HepG2 (cell line): ENCODE data around the gene SNRPD3. TPM values are rescaled to one million over a fixed set of nuclear protein-coding genes. Genes with fewer than 3 reads are reported as not detected.

ENCODE experiments used
- ATAC-seq: fragments of 200-7000 bp; cut with Tn5 transposase; 3 replicates; pipeline ENCODE4 v1.9.1; 2020; ENCODE audit warnings: mild to moderate bottlenecking, moderate library complexity
- BruUV-seq: library from RNA; stranded (reverse); fragments of 400-500 nt; replicated peaks from 2 replicates; lab custom pipeline; 2021; lab: Mats Ljungman, UMichigan
- CTCF ChIA-PET: fragments of 300-600 bp; formaldehyde crosslinking; extraction: SDS; loops from one replicate; lab custom pipeline; 2021; ENCODE audit warnings: low total read pairs, inconsistent platforms, low intra/inter-chr PET ratio; lab: Yijun Ruan, JAX
- POLR2A ChIA-PET: fragments of 350-600 bp; sonication (Branson Sonifier 250); formaldehyde crosslinking; loops from one replicate; lab custom pipeline; 2020; ENCODE audit warnings: antibody characterized with exemption, inconsistent platforms; lab: Yijun Ruan, JAX
- DNase-seq: peaks from one replicate; pipeline ENCODE4 v3.0.0-alpha.2; 2015; ENCODE audit warnings: low spot score
- FAIRE-seq: peaks from 3 replicates; lab custom pipeline; 2011; peaks lifted over from hg19 to GRCh38; lab: Jason Lieb, UNC
- H2AFZ ChIP-seq: one replicate; pipeline ENCODE4 v1.6.1; 2011; ENCODE audit warnings: low read length, inconsistent platforms
- H3K27ac ChIP-seq: fragments of 300-600 bp; 3 replicates; pipeline ENCODE4 v1.8.0; 2011; ENCODE audit warnings: mixed run types, mild to moderate bottlenecking, mixed read lengths, low read length, inconsistent platforms; ENCODE audit not compliant: insufficient read depth; ENCODE audit errors: extremely low read length
- H3K27me3 ChIP-seq, 2 experiments: fragments of 200-600 bp in 1 of 2; 2 replicates in 1 of 2; 3 replicates in 1 of 2; pipeline versions ENCODE4 v1.6.0 to v1.8.0; 2011; ENCODE audit warnings: low read length in 2 of 2, mild to moderate bottlenecking in 2 of 2, moderate library complexity in 2 of 2, inconsistent platforms in 1 of 2; ENCODE audit not compliant: insufficient read depth in 2 of 2, control insufficient read depth in 1 of 2
- H3K36me3 ChIP-seq, 2 experiments: fragments of 200-600 bp in 1 of 2; replicated peaks in 1 of 2; 2 replicates in 1 of 2; 3 replicates in 1 of 2; pipeline versions ENCODE4 v1.5.1 to v1.8.0; 2011; ENCODE audit warnings: low read length in 2 of 2, inconsistent platforms in 1 of 2; ENCODE audit not compliant: insufficient read depth in 2 of 2, control insufficient read depth in 1 of 2
- H3K4me1 ChIP-seq: 2 replicates; pipeline ENCODE4 v1.5.1; 2012; ENCODE audit warnings: low read length, inconsistent platforms; ENCODE audit not compliant: insufficient read depth
- H3K4me2 ChIP-seq: 2 replicates; pipeline ENCODE4 v1.6.0; 2011; ENCODE audit warnings: low read depth, low read length, inconsistent platforms
- H3K4me3 ChIP-seq, 3 experiments: fragments of 200-600 bp in 1 of 3; sonication (generic), shearing (Covaris generic) in 1 of 3; replicated peaks in 1 of 3; 2 replicates each; pipeline ENCODE4 v1.5.1; 2011 to 2016; ENCODE audit warnings: low read length in 3 of 3, inconsistent platforms in 2 of 3, low read depth in 2 of 3, mild to moderate bottlenecking in 2 of 3, control low read depth in 1 of 3, mixed read lengths in 1 of 3; ENCODE audit not compliant: insufficient read depth in 1 of 3
- H3K79me2 ChIP-seq: one replicate; pipeline ENCODE4 v1.6.1; 2011; ENCODE audit warnings: low read length, inconsistent platforms; ENCODE audit not compliant: insufficient read depth
- H3K9ac ChIP-seq: 2 replicates; pipeline ENCODE4 v1.6.0; 2011; ENCODE audit warnings: mild to moderate bottlenecking, low read depth, low read length, inconsistent platforms; ENCODE audit not compliant: insufficient read depth
- H3K9me3 ChIP-seq: 2 replicates; pipeline ENCODE4 v1.5.1; 2012; ENCODE audit warnings: mild to moderate bottlenecking, low read length
- H4K20me1 ChIP-seq: 2 replicates; pipeline ENCODE4 v1.6.0; 2011; ENCODE audit warnings: inconsistent platforms, mild to moderate bottlenecking, low read length, moderate library complexity; ENCODE audit not compliant: insufficient read depth
- AGO2 ChIP-seq: fragments of 200-400 bp; formaldehyde crosslinking; optimal IDR thresholded peaks from 2 replicates; pipeline ENCODE3; 2017; ENCODE audit warnings: mild to moderate bottlenecking, low read depth, low read length, moderate library complexity
- CENPX ChIP-seq: sonication (generic); formaldehyde crosslinking; IDR thresholded peaks from 2 replicates; pipeline ENCODE4 v1.9.0; 2021; ENCODE audit warnings: mild to moderate bottlenecking, missing genetic modification reagents, moderate library complexity
- KDM2A ChIP-seq: sonication (generic); formaldehyde crosslinking; IDR thresholded peaks from 2 replicates; pipeline ENCODE4 v1.4.0; 2020; ENCODE audit warnings: low read depth, missing genetic modification reagents, borderline replicate concordance
- PATZ1 ChIP-seq: sonication (generic); formaldehyde crosslinking; IDR thresholded peaks from 2 replicates; pipeline ENCODE4 v1.4.0; 2020; ENCODE audit warnings: missing genetic modification reagents
- SRSF4 ChIP-seq: fragments of 200-400 bp; formaldehyde crosslinking; IDR thresholded peaks from one replicate; pipeline ENCODE4 v1.6.1; 2018; ENCODE audit warnings: mild to moderate bottlenecking, low read depth, low read length, moderate library complexity; ENCODE audit not compliant: poor library complexity, severe bottlenecking
- TERF1 ChIP-seq: sonication (generic); formaldehyde crosslinking; IDR thresholded peaks from 2 replicates; pipeline ENCODE4 v1.8.0; 2022; ENCODE audit warnings: mild to moderate bottlenecking, missing genetic modification reagents, moderate library complexity
- ZBTB38 ChIP-seq: sonication (generic); formaldehyde crosslinking; IDR thresholded peaks from 2 replicates; pipeline ENCODE4 v1.5.1; 2020; ENCODE audit warnings: mild to moderate bottlenecking, missing genetic modification reagents
- ZSCAN22 ChIP-seq: sonication (generic); formaldehyde crosslinking; IDR thresholded peaks from 2 replicates; pipeline ENCODE4 v1.4.0; 2020; ENCODE audit warnings: mild to moderate bottlenecking, missing genetic modification reagents
- WGBS: methylation state at CpG from one replicate; pipeline ENCODE4 v1.1.6; 2017; ENCODE audit warnings: low lambda C conversion rate; 5-methylcytosine and 5-hydroxymethylcytosine counted together
- in situ Hi-C: cut with HindIII; loops from 2 replicates; pipeline ENCODE4 v1.10.0; 2017; ENCODE audit warnings: low pct_unique_long_range_greater_than_20kb; ENCODE audit not compliant: extremely low pct_ligation_motif_present
- intact Hi-C: fragments of 100-400 bp; cut with micrococcal nuclease; formaldehyde crosslinking; loops from one replicate; pipeline ENCODE4 v1.10.0; 2022; ENCODE audit not compliant: unreplicated experiment
- polyA plus RNA-seq, 8 experiments: library from polyadenylated mRNA; depleted of rRNA in 3 of 8; stranded (reverse) in 7 of 8; unstranded in 1 of 8; fragments of >200 nt; fragmentation: Illumina TruSeq in 4 of 8; extraction: Trizol in 4 of 8; gene quantifications; 2 replicates each; pipeline versions ENCODE4 v1.2.1 to v1.2.3, GENCODE V29; 2011 to 2016; ENCODE audit warnings: low read depth in 4 of 8, missing spikeins in 1 of 8, mixed read lengths in 1 of 8; ENCODE audit not compliant: insufficient read depth in 1 of 8
- total RNA-seq, 5 experiments: library from RNA; depleted of rRNA; stranded (reverse); fragments of >200 nt; fragmentation: Illumina TruSeq; extraction: Trizol; gene quantifications; 2 replicates each; pipeline ENCODE4 v1.2.3, GENCODE V29; 2016; ENCODE audit warnings: low read depth in 1 of 5

The SNRPD3 gene
- total and polyA plus RNA-seq, 2 of the 13 experiments (the other 11 are each of a cell fraction or from before 2014, with no cell fraction given) = 110 to 209 TPM

GRCh38 chr22:24507716-24508115, 48.1 kb upstream of the SNRPD3 start:
- H3K4me2 ChIP-seq = peak overlapping the region; percentile 92
- intact Hi-C loops = loop anchor here (2.0 to 10.0 kb wide), 2 partner anchors 13 to 233 kb away; partner anchors contain the start of gene SPECC1L

More at GRCh38 chr22:24507716-24508115, 48.1 kb upstream of the SNRPD3 start:
- in situ Hi-C loops = no loop called here
- H3K4me3 ChIP-seq = no peak overlapping the region
- H3K36me3 ChIP-seq = no peaks in the 10 kb centered on the region
- DNase-seq (no peak), FAIRE-seq (no peak), ATAC-seq (no peak)
- 92% methylated on average over 7 of the region's 7 CpGs for WGBS
- CTCF ChIA-PET = no interaction called here
- BruUV-seq = no TSS peak
- peak overlapping the region; percentile 99 for H3K27ac ChIP-seq
- no peaks in the 10 kb centered on the region for H3K27me3 ChIP-seq
- H2AFZ ChIP-seq = no peak overlapping the region
- H3K4me1 ChIP-seq = peaks cover 100% of the 10 kb centered on the region
- TF ChIP-seq ZBTB38 (CRISPR knock-in tag) (peak; percentile 53; the same call in 1 of the 2 replicates), PATZ1 (CRISPR knock-in tag) (0 out of 2 replicates have a peak, but pooled peaks have one; percentile 18), CENPX (CRISPR knock-in tag) (no peak), SRSF4 (no peak), KDM2A (0 out of 2 replicates have a peak, but pooled peaks have one; percentile 2), ZSCAN22 (CRISPR knock-in tag) (no peak), AGO2 (no peak), TERF1 (CRISPR knock-in tag) (no peak)
- H3K79me2 ChIP-seq = no peaks in the 10 kb centered on the region
- H3K9ac ChIP-seq = peak overlapping the region; percentile 69
- no peaks in the 10 kb centered on the region for H4K20me1 ChIP-seq
- POLR2A ChIA-PET = interaction anchor here (1.2 to 3.8 kb wide), 11 partner anchors 8 to 84 kb away, joined by 3 to 46 read pairs (median 15); partner anchors contain the start of gene GUCD1
- no peaks in the 10 kb centered on the region for H3K9me3 ChIP-seq
